PFSK-1 (cell line): ENCODE data around the gene KIF5C.

Source experiments
- FOXP2 ChIP-seq: optimal IDR thresholded peaks from 2 replicates; pipeline ENCODE3; 2011; ENCODE audit warnings: borderline replicate concordance, control low read depth, inconsistent platforms; ENCODE audit not compliant: insufficient read depth; ENCODE audit errors: extremely low read length, extremely low read depth
- POLR2AphosphoS5 ChIP-seq: IDR thresholded peaks from 2 replicates; pipeline ENCODE4 v1.6.1; 2012; ENCODE audit warnings: low read depth, mild to moderate bottlenecking, control low read depth, low read length, moderate library complexity
- TF ChIP-seq, protein P1 (sequence below), 2 experiments: IDR thresholded peaks; 2 replicates each; pipeline versions ENCODE4 v1.6.1 to v1.8.0; 2011 to 2012; ENCODE audit warnings: low read depth in 2 of 2, low read length in 2 of 2, control low read depth in 1 of 2, inconsistent platforms in 1 of 2, mild to moderate bottlenecking in 1 of 2, moderate library complexity in 1 of 2; ENCODE audit not compliant: insufficient read depth in 1 of 2

- TF ChIP-seq POLR2AphosphoS5 = no peak
- TF ChIP-seq, protein P1, sequence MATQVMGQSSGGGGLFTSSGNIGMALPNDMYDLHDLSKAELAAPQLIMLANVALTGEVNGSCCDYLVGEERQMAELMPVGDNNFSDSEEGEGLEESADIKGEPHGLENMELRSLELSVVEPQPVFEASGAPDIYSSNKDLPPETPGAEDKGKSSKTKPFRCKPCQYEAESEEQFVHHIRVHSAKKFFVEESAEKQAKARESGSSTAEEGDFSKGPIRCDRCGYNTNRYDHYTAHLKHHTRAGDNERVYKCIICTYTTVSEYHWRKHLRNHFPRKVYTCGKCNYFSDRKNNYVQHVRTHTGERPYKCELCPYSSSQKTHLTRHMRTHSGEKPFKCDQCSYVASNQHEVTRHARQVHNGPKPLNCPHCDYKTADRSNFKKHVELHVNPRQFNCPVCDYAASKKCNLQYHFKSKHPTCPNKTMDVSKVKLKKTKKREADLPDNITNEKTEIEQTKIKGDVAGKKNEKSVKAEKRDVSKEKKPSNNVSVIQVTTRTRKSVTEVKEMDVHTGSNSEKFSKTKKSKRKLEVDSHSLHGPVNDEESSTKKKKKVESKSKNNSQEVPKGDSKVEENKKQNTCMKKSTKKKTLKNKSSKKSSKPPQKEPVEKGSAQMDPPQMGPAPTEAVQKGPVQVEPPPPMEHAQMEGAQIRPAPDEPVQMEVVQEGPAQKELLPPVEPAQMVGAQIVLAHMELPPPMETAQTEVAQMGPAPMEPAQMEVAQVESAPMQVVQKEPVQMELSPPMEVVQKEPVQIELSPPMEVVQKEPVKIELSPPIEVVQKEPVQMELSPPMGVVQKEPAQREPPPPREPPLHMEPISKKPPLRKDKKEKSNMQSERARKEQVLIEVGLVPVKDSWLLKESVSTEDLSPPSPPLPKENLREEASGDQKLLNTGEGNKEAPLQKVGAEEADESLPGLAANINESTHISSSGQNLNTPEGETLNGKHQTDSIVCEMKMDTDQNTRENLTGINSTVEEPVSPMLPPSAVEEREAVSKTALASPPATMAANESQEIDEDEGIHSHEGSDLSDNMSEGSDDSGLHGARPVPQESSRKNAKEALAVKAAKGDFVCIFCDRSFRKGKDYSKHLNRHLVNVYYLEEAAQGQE (IDR thresholded peaks at IDR 0.05; ENCODE audit: insufficient read depth in 1 of 2, low read depth in 2 of 2, low read length in 2 of 2) = no peak
- TF ChIP-seq FOXP2 = no peak
These were observed 195.8 kb downstream of the KIF5C start for GRCh38 chr2:149070681-149071320.
